IMR-90 (cell line): Measurements from ENCODE around the gene CLCA2. TPM values are rescaled to one million over a fixed set of nuclear protein-coding genes. Genes with fewer than 3 reads are reported as not detected.

Experiments
- ATAC-seq: fragments of 200-7000 bp; cut with Tn5 transposase; 2 replicates; pipeline ENCODE4 v1.9.1; 2020; ENCODE audit warnings: low read depth, mild to moderate bottlenecking, moderate library complexity
- BruUV-seq: library from RNA; stranded (reverse); fragments of 400-500 nt; replicated peaks from 2 replicates; lab custom pipeline; 2021; lab: Mats Ljungman, UMichigan
- CTCF ChIA-PET: fragments of 300-600 bp; formaldehyde crosslinking; extraction: SDS; loops from one replicate; lab custom pipeline; 2021; ENCODE audit warnings: antibody characterized with exemption; lab: Yijun Ruan, JAX
- POLR2A ChIA-PET: fragments of 300-600 bp; sonication (Branson Sonifier 250); formaldehyde crosslinking; loops from one replicate; lab custom pipeline; 2022; ENCODE audit warnings: antibody characterized with exemption; ENCODE audit not compliant: unreplicated experiment; lab: Charles Lee
- DNase-seq: peaks from one replicate; pipeline ENCODE4 v3.0.0; 2013
- H2AFZ ChIP-seq: replicated peaks from 2 replicates; pipeline ENCODE3; 2013; ENCODE audit warnings: low read length, mild to moderate bottlenecking; ENCODE audit not compliant: poor library complexity
- H2AK5ac ChIP-seq: 2 replicates; pipeline ENCODE4 v1.6.1; 2013; ENCODE audit warnings: low read depth, low read length, inconsistent platforms
- H2AK9ac ChIP-seq: replicated peaks from 2 replicates; pipeline ENCODE3; 2013; ENCODE audit warnings: mild to moderate bottlenecking, low read depth, low read length, moderate library complexity; ENCODE audit not compliant: poor library complexity
- H2BK120ac ChIP-seq: 2 replicates; pipeline ENCODE4 v1.6.1; 2013; ENCODE audit warnings: low read depth, low read length, inconsistent platforms
- H2BK15ac ChIP-seq: 3 replicates; pipeline ENCODE4 v1.6.1; 2013; ENCODE audit warnings: low read depth, low read length, inconsistent platforms
- H2BK20ac ChIP-seq: 2 replicates; pipeline ENCODE4 v1.6.1; 2013; ENCODE audit warnings: low read depth, mild to moderate bottlenecking, inconsistent platforms, low read length, moderate library complexity
- H2BK5ac ChIP-seq: 2 replicates; pipeline ENCODE4 v1.6.1; 2013; ENCODE audit warnings: mild to moderate bottlenecking, low read depth, low read length, inconsistent platforms; ENCODE audit not compliant: poor library complexity, severe bottlenecking
- H3K14ac ChIP-seq: replicated peaks from 2 replicates; pipeline ENCODE4 v1.6.1; 2013; ENCODE audit warnings: low read depth, low read length, inconsistent platforms
- H3K18ac ChIP-seq: 2 replicates; pipeline ENCODE4 v1.6.1; 2013; ENCODE audit warnings: low read depth, low read length, control low read depth
- H3K23ac ChIP-seq: 2 replicates; pipeline ENCODE4 v1.6.1; 2013; ENCODE audit warnings: low read depth, low read length, inconsistent platforms
- H3K27ac ChIP-seq: 2 replicates; pipeline ENCODE4 v1.5.1; 2013; ENCODE audit warnings: mild to moderate bottlenecking, control low read depth, low read length; ENCODE audit not compliant: insufficient read depth
- H3K27me3 ChIP-seq: 2 replicates; pipeline ENCODE4 v1.6.1; 2013; ENCODE audit warnings: low read length; ENCODE audit not compliant: control insufficient read depth, insufficient read depth
- H3K36me3 ChIP-seq: 2 replicates; pipeline ENCODE4 v1.6.1; 2013; ENCODE audit warnings: low read length, mixed read lengths; ENCODE audit not compliant: control insufficient read depth, insufficient read depth
- H3K4ac ChIP-seq: 2 replicates; pipeline ENCODE4 v1.6.1; 2013; ENCODE audit warnings: low read depth, low read length, inconsistent platforms
- H3K4me1 ChIP-seq: 2 replicates; pipeline ENCODE4 v1.6.1; 2013; ENCODE audit warnings: low read length, mixed read lengths; ENCODE audit not compliant: control insufficient read depth, insufficient read depth
- H3K4me2 ChIP-seq: 2 replicates; pipeline ENCODE4 v1.6.1; 2013; ENCODE audit warnings: low read depth, mild to moderate bottlenecking, control low read depth, low read length, moderate library complexity
- H3K4me3 ChIP-seq: 2 replicates; pipeline ENCODE4 v1.5.1; 2013; ENCODE audit warnings: low read depth, mild to moderate bottlenecking, control low read depth, low read length, moderate library complexity; ENCODE audit not compliant: insufficient read depth
- H3K56ac ChIP-seq: 2 replicates; pipeline ENCODE4 v1.6.1; 2013; ENCODE audit warnings: low read length, inconsistent platforms; ENCODE audit not compliant: insufficient read depth; ENCODE audit errors: extremely low read depth
- H3K79me1 ChIP-seq, 2 experiments: 2 replicates each; pipeline ENCODE4 v1.6.1; 2013; ENCODE audit warnings: low read length in 2 of 2, inconsistent platforms in 1 of 2, low read depth in 1 of 2
- H3K9ac ChIP-seq: 2 replicates; pipeline ENCODE4 v1.6.1; 2013; ENCODE audit warnings: low read depth, low read length, control low read depth
- H3K9me1 ChIP-seq: 2 replicates; pipeline ENCODE4 v1.6.1; 2013; ENCODE audit warnings: low read length, inconsistent platforms; ENCODE audit not compliant: insufficient read depth
- H3K9me3 ChIP-seq: 2 replicates; pipeline ENCODE4 v1.6.1; 2013; ENCODE audit warnings: low read length; ENCODE audit not compliant: control insufficient read depth, insufficient read depth
- H4K20me1 ChIP-seq: 2 replicates; pipeline ENCODE4 v1.6.1; 2013; ENCODE audit warnings: low read length, inconsistent platforms; ENCODE audit not compliant: insufficient read depth
- H4K5ac ChIP-seq: 2 replicates; pipeline ENCODE4 v1.6.1; 2013; ENCODE audit warnings: mild to moderate bottlenecking, low read depth, low read length, control low read depth
- H4K8ac ChIP-seq, 2 experiments: 2 replicates each; pipeline ENCODE4 v1.6.1; 2013; ENCODE audit warnings: low read depth in 2 of 2, low read length in 2 of 2, control low read depth in 1 of 2, inconsistent platforms in 1 of 2
- H4K91ac ChIP-seq: 2 replicates; pipeline ENCODE4 v1.6.1; 2013; ENCODE audit warnings: low read depth, low read length, inconsistent platforms; ENCODE audit not compliant: insufficient read depth
- MAZ ChIP-seq: IDR thresholded peaks from 2 replicates; pipeline ENCODE4 v1.6.1; 2012; ENCODE audit warnings: low read depth, mild to moderate bottlenecking, low read length, improper control_type of control experiment, moderate library complexity, borderline replicate concordance
- NFE2L2 ChIP-seq: fragments of 150-350 bp; IDR thresholded peaks from 2 replicates; pipeline ENCODE4 v1.6.1; 2016; ENCODE audit warnings: low read depth, mild to moderate bottlenecking, low read length
- POLR2A ChIP-seq: IDR thresholded peaks from 2 replicates; pipeline ENCODE4 v1.6.1; 2012; ENCODE audit warnings: mild to moderate bottlenecking, low read depth, low read length
- RAD21 ChIP-seq: IDR thresholded peaks from 2 replicates; pipeline ENCODE4 v1.6.1; 2012; ENCODE audit warnings: low read length, improper control_type of control experiment
- RCOR1 ChIP-seq: IDR thresholded peaks from 2 replicates; pipeline ENCODE4 v1.6.1; 2012; ENCODE audit warnings: mild to moderate bottlenecking, low read length, improper control_type of control experiment; ENCODE audit not compliant: insufficient replicate concordance
- WGBS, 2 experiments: methylation state at CpG; one replicate each; pipeline versions ENCODE4 v1.1.5 to v1.1.7; 2013; ENCODE audit warnings: missing lambda C conversion rate in 2 of 2; ENCODE audit not compliant: insufficient read length in 1 of 2; ENCODE audit errors: extremely low coverage in 2 of 2; 5-methylcytosine and 5-hydroxymethylcytosine counted together
- dilution Hi-C: fragments of 300-500 bp; cut with HindIII; formaldehyde crosslinking; loops from one replicate; pipeline ENCODE4 v1.14.3; 2018; ENCODE audit warnings: low sequenced_read_pairs; ENCODE audit not compliant: unreplicated experiment
- in situ Hi-C: fragments of 300-500 bp; cut with MboI; formaldehyde crosslinking; loops from 3 replicates; pipeline ENCODE4 v1.14.3; 2019; ENCODE audit warnings: low sequenced_read_pairs, inconsistent platforms, mixed read lengths
- intact Hi-C: fragments of 100-400 bp; cut with micrococcal nuclease; formaldehyde crosslinking; loops from 2 replicates; pipeline ENCODE4 v1.10.0; 2022
- polyA plus RNA-seq, 3 experiments: library from polyadenylated mRNA; depleted of rRNA; stranded (reverse); fragments of >200 nt; gene quantifications; 2 replicates each; pipeline ENCODE4 v1.2.3, GENCODE V29; 2012; ENCODE audit warnings: low replicate concordance in 1 of 3
- total RNA-seq: library from RNA; depleted of rRNA; stranded (reverse); fragments of >200 nt; gene quantifications from 2 replicates; pipeline ENCODE4 v1.2.3, GENCODE V29; 2012
- TF ChIP-seq, protein P1 (sequence below): fragments of 150-350 bp; IDR thresholded peaks from 2 replicates; pipeline ENCODE4 v1.6.1; 2016; ENCODE audit warnings: low read depth, mild to moderate bottlenecking, low read length, moderate library complexity, borderline replicate concordance
- TF ChIP-seq, protein P2 (sequence below): conservative IDR thresholded peaks from 2 replicates; pipeline ENCODE4 v1.5.1; 2012; ENCODE audit warnings: mild to moderate bottlenecking, low read depth, low read length, improper control_type of control experiment
- TF ChIP-seq, protein P3 (sequence below): fragments of 150-350 bp; IDR thresholded peaks from 2 replicates; pipeline ENCODE4 v1.6.1; 2017; ENCODE audit warnings: mild to moderate bottlenecking, antibody characterized with exemption, low read length, low read depth

CLCA2 gene
- total and polyA plus RNA-seq, 2 of the 4 experiments (the other 2 are of a cell fraction), result 0.09 to 0.18 TPM

DNA sequence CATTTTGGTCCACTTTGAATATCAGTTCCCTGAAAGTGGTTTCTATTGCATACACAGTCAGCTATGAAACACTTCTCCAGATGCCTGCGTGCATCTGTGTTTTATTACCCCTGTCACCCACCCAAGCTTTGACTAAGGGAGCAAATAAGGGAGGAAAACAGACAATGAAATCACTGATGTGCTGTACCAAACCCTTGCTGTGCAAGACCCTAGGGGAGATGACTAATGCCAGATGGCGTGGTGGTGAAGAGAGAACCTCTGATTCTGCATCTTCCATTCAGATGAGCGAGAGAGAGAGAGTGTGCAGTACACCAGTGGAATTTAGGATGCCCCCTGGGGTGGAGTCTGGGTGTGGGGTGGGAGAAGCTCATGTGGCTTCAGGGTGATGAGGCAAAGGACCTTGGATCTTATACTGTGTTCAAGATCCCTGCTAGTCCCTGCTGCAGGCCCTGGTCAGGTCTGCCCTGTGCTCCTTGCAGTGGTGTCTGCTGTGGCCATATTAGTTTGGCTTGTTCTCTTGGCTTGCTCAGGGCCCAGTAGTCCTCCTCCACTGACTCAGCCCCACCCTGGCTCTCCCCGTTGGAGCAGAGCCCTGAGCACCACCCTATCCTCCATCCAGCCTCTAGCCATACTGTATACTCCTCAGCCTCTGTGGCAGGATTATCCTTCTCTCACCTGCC lies 63.3 kb downstream of the CLCA2 start:
- TF ChIP-seq, protein P1, sequence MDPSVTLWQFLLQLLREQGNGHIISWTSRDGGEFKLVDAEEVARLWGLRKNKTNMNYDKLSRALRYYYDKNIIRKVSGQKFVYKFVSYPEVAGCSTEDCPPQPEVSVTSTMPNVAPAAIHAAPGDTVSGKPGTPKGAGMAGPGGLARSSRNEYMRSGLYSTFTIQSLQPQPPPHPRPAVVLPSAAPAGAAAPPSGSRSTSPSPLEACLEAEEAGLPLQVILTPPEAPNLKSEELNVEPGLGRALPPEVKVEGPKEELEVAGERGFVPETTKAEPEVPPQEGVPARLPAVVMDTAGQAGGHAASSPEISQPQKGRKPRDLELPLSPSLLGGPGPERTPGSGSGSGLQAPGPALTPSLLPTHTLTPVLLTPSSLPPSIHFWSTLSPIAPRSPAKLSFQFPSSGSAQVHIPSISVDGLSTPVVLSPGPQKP, result no peak
- TF ChIP-seq POLR2A (no peak), RAD21 (no peak), RCOR1 (no peak), MAZ (no peak), NFE2L2 (no peak)
- TF ChIP-seq, protein P2, sequence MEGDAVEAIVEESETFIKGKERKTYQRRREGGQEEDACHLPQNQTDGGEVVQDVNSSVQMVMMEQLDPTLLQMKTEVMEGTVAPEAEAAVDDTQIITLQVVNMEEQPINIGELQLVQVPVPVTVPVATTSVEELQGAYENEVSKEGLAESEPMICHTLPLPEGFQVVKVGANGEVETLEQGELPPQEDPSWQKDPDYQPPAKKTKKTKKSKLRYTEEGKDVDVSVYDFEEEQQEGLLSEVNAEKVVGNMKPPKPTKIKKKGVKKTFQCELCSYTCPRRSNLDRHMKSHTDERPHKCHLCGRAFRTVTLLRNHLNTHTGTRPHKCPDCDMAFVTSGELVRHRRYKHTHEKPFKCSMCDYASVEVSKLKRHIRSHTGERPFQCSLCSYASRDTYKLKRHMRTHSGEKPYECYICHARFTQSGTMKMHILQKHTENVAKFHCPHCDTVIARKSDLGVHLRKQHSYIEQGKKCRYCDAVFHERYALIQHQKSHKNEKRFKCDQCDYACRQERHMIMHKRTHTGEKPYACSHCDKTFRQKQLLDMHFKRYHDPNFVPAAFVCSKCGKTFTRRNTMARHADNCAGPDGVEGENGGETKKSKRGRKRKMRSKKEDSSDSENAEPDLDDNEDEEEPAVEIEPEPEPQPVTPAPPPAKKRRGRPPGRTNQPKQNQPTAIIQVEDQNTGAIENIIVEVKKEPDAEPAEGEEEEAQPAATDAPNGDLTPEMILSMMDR, result no peak
- TF ChIP-seq, protein P3, sequence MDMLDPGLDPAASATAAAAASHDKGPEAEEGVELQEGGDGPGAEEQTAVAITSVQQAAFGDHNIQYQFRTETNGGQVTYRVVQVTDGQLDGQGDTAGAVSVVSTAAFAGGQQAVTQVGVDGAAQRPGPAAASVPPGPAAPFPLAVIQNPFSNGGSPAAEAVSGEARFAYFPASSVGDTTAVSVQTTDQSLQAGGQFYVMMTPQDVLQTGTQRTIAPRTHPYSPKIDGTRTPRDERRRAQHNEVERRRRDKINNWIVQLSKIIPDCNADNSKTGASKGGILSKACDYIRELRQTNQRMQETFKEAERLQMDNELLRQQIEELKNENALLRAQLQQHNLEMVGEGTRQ, result no peak
- Histone ChIP-seq H4K8ac (no peak overlapping the region), H2AK5ac (no peak overlapping the region), H2BK20ac (no peak overlapping the region), H4K5ac (no peak overlapping the region), H3K4me3 (no peak overlapping the region), H3K4ac (no peak overlapping the region), H2BK120ac (no peak overlapping the region), H3K4me2 (no peak overlapping the region), H3K9me1 (no peaks in the 10 kb centered on the region), H3K23ac (no peak overlapping the region), H2BK5ac (no peak overlapping the region), H3K4me1 (no peaks in the 10 kb centered on the region), H3K9me3 (no peaks in the 10 kb centered on the region), H3K36me3 (no peaks in the 10 kb centered on the region), H3K27me3 (peaks cover 5% of the 10 kb centered on the region), H4K20me1 (no peaks in the 10 kb centered on the region), H3K79me1 (no peaks in the 10 kb centered on the region), H2AK9ac (no peak overlapping the region), H2BK15ac (no peak overlapping the region), H3K18ac (no peak overlapping the region), H3K14ac (no peak overlapping the region), H3K56ac (no peak overlapping the region), H3K9ac (no peak overlapping the region), H4K91ac (no peak overlapping the region), H2AFZ (no peak overlapping the region), H3K27ac (no peak overlapping the region)
- ATAC-seq (no peak), DNase-seq (peak; percentile 47)
- WGBS, 2 experiments, result no CpG with 5 or more reads among the region's 4 CpGs
- dilution Hi-C loops (no loop called here), in situ Hi-C loops (loop anchor here (25.0 kb wide), 1 partner anchor 600 kb away; no protein-coding TSS in a partner anchor), intact Hi-C loops (no loop called here)
- BruUV-seq, result no TSS peak
- CTCF ChIA-PET, result interaction anchor here (0.9 kb wide), 1 partner anchor 13 kb away, joined by 3 read pairs; no protein-coding TSS in a partner anchor
- POLR2A ChIA-PET, result no interaction called here
